HT1080 (cell line): ENCODE measurements around the gene TMEM132D. TPM values are rescaled to one million over a fixed set of nuclear protein-coding genes. Genes with fewer than 3 reads are reported as not detected.
"Not testable (repeated sequence)": the region's sequence is repeated elsewhere in the genome, so short reads cannot be mapped to it uniquely, and the experiment has no call there.

Experiments
- DNase-seq: peaks from one replicate; pipeline ENCODE4 v3.0.0-alpha.2; 2015; ENCODE audit warnings: low read depth
- total RNA-seq: library from RNA; depleted of rRNA; stranded (reverse); fragments of >200 nt; shearing (Covaris generic); gene quantifications from 2 replicates; pipeline ENCODE4 v1.2.3, GENCODE V29; 2014

The TMEM132D gene
- total RNA-seq, 1 experiment from 2014 or later, result 2.7 TPM

- DNase-seq, result no peak
Measured at GRCh38 chr12:129195081-129195480, 708.7 kb downstream of the TMEM132D start.

- peak; percentile 59 for DNase-seq
Measured at GRCh38 chr12:129193263-129193871, 710.5 kb downstream of the TMEM132D start.

- DNase-seq, result no peak
Measured at GRCh38 chr12:129190827-129191226, 713.0 kb downstream of the TMEM132D start.

- DNase-seq, result not testable (repeated sequence)
Measured at GRCh38 chr12:129189879-129190278, 713.9 kb downstream of the TMEM132D start.

- peak; percentile 48 for DNase-seq
Measured at GRCh38 chr12:129186952-129187351, 716.9 kb downstream of the TMEM132D start.

- peak; percentile 26 for DNase-seq
Measured at GRCh38 chr12:129185855-129186254, 718.0 kb downstream of the TMEM132D start.

GRCh38 chr12:129184127-129184928 lies 719.5 kb downstream of the TMEM132D start:
- no peak for DNase-seq

GRCh38 chr12:129179941-129180553 lies 723.8 kb downstream of the TMEM132D start:
- no peak for DNase-seq

- no peak for DNase-seq
Measured at GRCh38 chr12:129169928-129170327, 733.9 kb downstream of the TMEM132D start.

- no peak for DNase-seq
Measured at GRCh38 chr12:129163861-129164260, 740.0 kb downstream of the TMEM132D start.

GRCh38 chr12:129163461-129163860 lies 740.4 kb downstream of the TMEM132D start:
- DNase-seq, result no peak

GRCh38 chr12:129162805-129163204 lies 741.0 kb downstream of the TMEM132D start:
- DNase-seq, result no peak

- no peak for DNase-seq
Measured at GRCh38 chr12:129161511-129161910, 742.3 kb downstream of the TMEM132D start.

GRCh38 chr12:129160282-129160681 lies 743.5 kb downstream of the TMEM132D start:
- DNase-seq, result no peak

- DNase-seq, result peak; percentile 20
Measured at GRCh38 chr12:129152351-129153104, 751.3 kb downstream of the TMEM132D start.

GRCh38 chr12:129150721-129151120 lies 753.1 kb downstream of the TMEM132D start:
- DNase-seq, result no peak

- no peak for DNase-seq
Measured at GRCh38 chr12:129145381-129145780, 758.4 kb downstream of the TMEM132D start.

- DNase-seq, result no peak
Measured at GRCh38 chr12:129138776-129139175, 765.0 kb downstream of the TMEM132D start.

- DNase-seq, result no peak
Measured at GRCh38 chr12:129136694-129137325, 767.0 kb downstream of the TMEM132D start.

- no peak for DNase-seq
Measured at GRCh38 chr12:129127771-129128170, 776.1 kb downstream of the TMEM132D start.

- DNase-seq, result no peak
Measured at GRCh38 chr12:129127211-129127610, 776.6 kb downstream of the TMEM132D start.
